AG09319 (cell line): ENCODE data around the gene WSB2.
"Not testable (repeated sequence)": the region's sequence is repeated elsewhere in the genome, so short reads cannot be mapped to it uniquely, and the experiment has no call there.

Experiments used
- DNase-seq: peaks from one replicate; pipeline ENCODE4 v3.0.0-alpha.2; 2010; ENCODE audit warnings: low read depth; ENCODE audit errors: extremely low read depth
- TF ChIP-seq, protein P1 (sequence below): IDR thresholded peaks from 2 replicates; pipeline ENCODE4 v1.5.1; 2011; ENCODE audit warnings: low read depth, mild to moderate bottlenecking, inconsistent platforms, low read length, moderate library complexity

WSB2 gene

DNA sequence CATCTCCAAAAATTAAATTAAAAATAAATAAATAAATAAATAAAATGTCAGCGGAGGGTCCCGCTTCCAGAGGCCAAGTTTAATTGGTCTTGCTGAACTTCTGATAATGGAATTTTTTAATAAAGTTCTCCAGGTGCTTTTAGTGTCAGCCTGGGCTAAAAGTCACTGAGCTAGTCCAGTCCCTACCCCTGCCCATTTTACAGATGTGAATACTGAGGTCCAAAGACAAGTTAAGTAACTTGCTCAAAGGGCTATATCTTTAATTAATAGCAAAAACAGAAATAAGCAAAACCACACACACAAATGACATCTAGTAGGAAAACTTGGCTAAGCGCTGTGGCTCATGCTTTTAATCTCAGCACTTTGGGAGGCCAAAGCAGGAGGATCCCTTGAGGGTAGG lies 50.1 kb downstream of the WSB2 start:
- DNase-seq: no peak
- TF ChIP-seq, protein P1, sequence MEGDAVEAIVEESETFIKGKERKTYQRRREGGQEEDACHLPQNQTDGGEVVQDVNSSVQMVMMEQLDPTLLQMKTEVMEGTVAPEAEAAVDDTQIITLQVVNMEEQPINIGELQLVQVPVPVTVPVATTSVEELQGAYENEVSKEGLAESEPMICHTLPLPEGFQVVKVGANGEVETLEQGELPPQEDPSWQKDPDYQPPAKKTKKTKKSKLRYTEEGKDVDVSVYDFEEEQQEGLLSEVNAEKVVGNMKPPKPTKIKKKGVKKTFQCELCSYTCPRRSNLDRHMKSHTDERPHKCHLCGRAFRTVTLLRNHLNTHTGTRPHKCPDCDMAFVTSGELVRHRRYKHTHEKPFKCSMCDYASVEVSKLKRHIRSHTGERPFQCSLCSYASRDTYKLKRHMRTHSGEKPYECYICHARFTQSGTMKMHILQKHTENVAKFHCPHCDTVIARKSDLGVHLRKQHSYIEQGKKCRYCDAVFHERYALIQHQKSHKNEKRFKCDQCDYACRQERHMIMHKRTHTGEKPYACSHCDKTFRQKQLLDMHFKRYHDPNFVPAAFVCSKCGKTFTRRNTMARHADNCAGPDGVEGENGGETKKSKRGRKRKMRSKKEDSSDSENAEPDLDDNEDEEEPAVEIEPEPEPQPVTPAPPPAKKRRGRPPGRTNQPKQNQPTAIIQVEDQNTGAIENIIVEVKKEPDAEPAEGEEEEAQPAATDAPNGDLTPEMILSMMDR: no peak

DNA sequence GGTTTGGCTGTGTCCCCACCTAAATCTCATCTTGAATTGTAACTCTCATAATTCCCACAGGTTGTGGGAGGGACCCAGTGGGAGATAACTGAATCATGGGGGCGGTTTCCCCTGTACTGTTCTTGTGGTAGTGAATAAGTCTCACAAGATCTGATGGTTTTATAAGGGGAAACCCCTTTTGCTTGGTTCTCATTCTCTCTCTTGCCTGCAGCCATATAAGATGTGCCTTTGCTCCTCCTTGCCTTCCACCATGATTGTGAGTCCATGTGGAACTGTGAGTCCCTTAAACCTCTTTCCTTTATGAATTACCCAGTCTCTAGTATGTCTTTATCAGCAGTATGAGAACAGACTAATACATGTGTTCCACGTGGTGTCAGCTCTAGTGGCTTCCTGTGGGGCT lies 61.2 kb downstream of the WSB2 start:
- DNase-seq: not testable (repeated sequence)

DNA sequence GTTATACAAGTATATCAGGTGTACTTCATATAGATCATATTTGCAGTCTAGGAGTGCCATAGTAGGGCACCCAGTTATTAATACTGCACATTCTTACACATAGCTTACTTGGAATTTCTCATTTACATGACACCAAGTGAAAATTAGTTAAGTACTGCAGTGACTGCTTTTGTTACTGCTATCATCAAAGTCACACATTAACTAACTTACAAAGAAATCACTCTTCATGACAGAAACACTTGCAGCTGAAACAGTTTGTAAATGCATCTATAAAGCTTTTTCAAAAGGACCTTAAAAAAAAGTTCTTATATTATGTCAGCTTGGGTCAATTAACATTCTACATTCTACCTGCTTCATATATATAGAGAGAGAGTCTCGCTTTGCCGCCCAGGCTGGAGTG lies 62.3 kb downstream of the WSB2 start:
- TF ChIP-seq, protein P1: no peak
- no peak for DNase-seq

DNA sequence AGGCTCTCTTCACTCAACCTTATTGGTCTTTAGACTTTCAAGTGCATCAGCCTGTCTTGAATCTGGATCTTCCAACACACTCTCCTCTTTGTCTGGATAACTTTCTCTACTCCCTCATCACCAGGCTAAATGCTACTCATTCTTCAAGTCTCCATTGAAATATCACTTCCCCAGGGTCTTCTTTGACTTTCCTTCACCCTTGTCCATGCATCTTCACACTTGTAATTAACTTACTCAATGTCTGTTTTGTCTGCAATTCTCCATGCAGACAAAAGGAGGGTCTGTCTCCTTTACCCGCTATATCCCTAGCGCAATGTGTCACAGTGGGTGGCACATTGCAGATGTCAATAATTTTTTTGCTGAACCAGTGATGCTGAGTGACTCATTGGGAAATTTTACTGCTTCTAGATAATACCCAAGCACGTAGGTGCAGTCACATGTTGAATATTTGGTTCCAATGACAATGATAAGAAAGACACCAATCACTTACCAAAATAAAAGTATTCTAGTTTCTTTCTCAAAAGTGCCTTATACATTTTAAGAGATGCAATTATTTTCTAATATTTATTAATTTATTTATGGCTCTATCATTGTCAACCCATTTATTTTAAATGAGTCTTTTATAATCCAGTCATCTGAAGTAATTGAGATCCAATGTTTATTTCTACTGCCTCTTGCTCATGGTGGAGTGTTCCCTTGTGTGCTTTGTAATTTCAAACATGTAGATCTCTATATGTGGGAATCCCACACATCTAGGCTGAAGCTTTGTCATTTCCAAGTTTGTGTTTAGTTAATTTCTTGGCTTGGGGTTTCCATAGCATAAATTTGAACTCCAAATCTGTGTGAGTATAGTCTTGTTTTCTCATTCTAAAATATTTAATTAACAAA lies 66.2 kb downstream of the WSB2 start:
- TF ChIP-seq, protein P1: no peak
- no peak for DNase-seq

DNA sequence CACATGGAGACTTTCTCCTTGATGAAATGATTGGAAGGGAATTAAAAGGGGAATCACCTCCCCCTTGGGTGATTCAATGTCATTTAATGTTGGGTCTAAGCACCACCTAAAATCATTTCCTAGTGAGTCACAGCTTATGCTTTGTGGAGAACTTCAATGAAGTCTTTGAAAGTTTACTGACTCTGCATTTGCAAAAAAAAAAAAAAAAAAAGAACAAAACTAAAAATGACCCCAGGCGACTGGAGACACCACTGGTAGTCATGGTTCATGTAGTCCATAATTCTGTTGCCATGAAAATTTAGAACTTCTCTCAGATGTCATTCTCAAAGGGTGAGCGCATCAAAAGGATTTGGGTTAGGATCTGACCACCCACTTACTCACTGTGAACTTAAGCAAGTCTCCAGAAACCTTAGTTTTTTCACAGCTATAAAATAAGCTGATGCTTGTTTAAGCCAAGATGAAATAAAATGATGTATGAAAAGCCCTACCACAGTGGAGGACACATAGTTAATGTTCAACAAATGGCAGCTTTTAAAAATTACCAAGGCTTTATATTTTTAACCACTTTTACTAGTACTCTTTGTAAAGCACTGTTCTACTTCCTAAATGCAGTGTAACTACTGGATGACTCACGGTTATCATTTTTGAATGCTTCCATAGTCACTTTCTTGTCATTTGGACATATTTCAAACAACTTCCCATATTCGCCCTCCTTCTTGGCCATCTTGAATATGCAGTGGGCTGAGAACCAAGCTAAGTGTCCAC lies 74.1 kb downstream of the WSB2 start:
- DNase-seq: no peak
- TF ChIP-seq, protein P1: no peak

DNA sequence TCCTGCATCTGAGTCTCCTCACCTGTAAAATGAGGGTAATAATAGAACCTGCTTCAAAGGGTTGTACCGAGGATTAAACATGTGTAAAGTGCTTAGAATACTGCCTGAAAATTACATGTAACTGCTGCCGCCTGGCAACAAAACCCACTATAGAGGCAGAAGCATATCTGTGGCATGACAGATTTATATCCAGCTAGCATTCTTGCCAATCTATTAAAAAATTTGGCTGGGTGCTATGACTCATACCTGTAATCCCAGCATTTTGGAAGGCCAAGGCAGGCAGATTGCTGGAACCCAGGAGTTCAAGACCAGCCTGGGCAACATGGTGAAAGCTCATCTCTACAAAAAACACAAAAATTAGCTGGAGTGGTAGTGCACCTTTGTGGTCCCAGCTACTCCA lies 75.8 kb downstream of the WSB2 start:
- no peak for DNase-seq
- TF ChIP-seq, protein P1: no peak
